Measurements from ENCODE around the gene KRTAP5-10.
"Not testable (repeated sequence)": the region's sequence is repeated elsewhere in the genome, so short reads cannot be mapped to it uniquely, and the experiment has no call there.

The KRTAP5-10 gene

GRCh38 chr11:71575723-71576424 lies 10.5 kb downstream of the KRTAP5-10 start:
- no peak overlapping the region for H3K4me3 ChIP-seq (ENCODE audit: low read depth, low read length)
- no peak for TF ChIP-seq CTCF (IDR thresholded peaks at IDR 0.05; ENCODE audit: control insufficient read depth, extremely low read depth, insufficient read depth)
- DNase-seq (ENCODE audit: low read depth), result no peak

- DNase-seq (ENCODE audit: low read depth); H3K4me3 ChIP-seq (ENCODE audit: low read depth, low read length): not testable (repeated sequence)
Measured at GRCh38 chr11:71576688-71577465, 11.5 kb downstream of the KRTAP5-10 start.

- H3K4me3 ChIP-seq (ENCODE audit: low read depth, low read length), result no peak overlapping the region
- DNase-seq (ENCODE audit: low read depth), result no peak
- TF ChIP-seq CTCF (IDR thresholded peaks at IDR 0.05; ENCODE audit: control insufficient read depth, extremely low read depth, insufficient read depth), result no peak
Measured at GRCh38 chr11:71577469-71578004, 12.2 kb downstream of the KRTAP5-10 start.

GRCh38 chr11:71579513-71579912 lies 14.2 kb downstream of the KRTAP5-10 start:
- DNase-seq (ENCODE audit: low read depth); H3K4me3 ChIP-seq (ENCODE audit: low read depth, low read length): not testable (repeated sequence)

- H3K4me3 ChIP-seq (ENCODE audit: low read depth, low read length), result no peak overlapping the region
- peak; percentile 81 for DNase-seq (ENCODE audit: low read depth)
- TF ChIP-seq CTCF (IDR thresholded peaks at IDR 0.05; ENCODE audit: control insufficient read depth, extremely low read depth, insufficient read depth), result peak; percentile 86
Measured at GRCh38 chr11:71580057-71581003, 15.0 kb downstream of the KRTAP5-10 start.

- DNase-seq (ENCODE audit: low read depth), result no peak
- H3K4me3 ChIP-seq (ENCODE audit: low read depth, low read length), result no peak overlapping the region
- TF ChIP-seq CTCF (IDR thresholded peaks at IDR 0.05; ENCODE audit: control insufficient read depth, extremely low read depth, insufficient read depth), result no peak
Measured at GRCh38 chr11:71581826-71582225, 16.5 kb downstream of the KRTAP5-10 start.

GRCh38 chr11:71582309-71582895 lies 17.0 kb downstream of the KRTAP5-10 start, which contains the start of gene KRTAP5-11:
TSS of gene KRTAP5-11 (minus strand) at chr11:71582875. CDS start at chr11:71582837, 38 bp downstream.
- no peak for TF ChIP-seq CTCF (IDR thresholded peaks at IDR 0.05; ENCODE audit: control insufficient read depth, extremely low read depth, insufficient read depth)
- H3K4me3 ChIP-seq (ENCODE audit: low read depth, low read length), result no peak within 1 kb of the TSS
- no peak for DNase-seq (ENCODE audit: low read depth)

- DNase-seq (ENCODE audit: low read depth), result not testable (repeated sequence)
Measured at GRCh38 chr11:71582969-71583368, 17.6 kb downstream of the KRTAP5-10 start.

GRCh38 chr11:71585673-71586072 lies 20.3 kb downstream of the KRTAP5-10 start:
- DNase-seq (ENCODE audit: low read depth); H3K4me3 ChIP-seq (ENCODE audit: low read depth, low read length): not testable (repeated sequence)

More at GRCh38 chr11:71582969-71583368, 17.6 kb downstream of the KRTAP5-10 start:
- H3K4me3 ChIP-seq (ENCODE audit: low read depth, low read length), result not testable (repeated sequence)

GRCh38 chr11:71588314-71588713 lies 23.0 kb downstream of the KRTAP5-10 start:
- H3K4me3 ChIP-seq (ENCODE audit: low read depth, low read length); DNase-seq (ENCODE audit: low read depth): not testable (repeated sequence)

Measured in LNCaP clone FGC (cell line).